KMS-11 (cell line): ENCODE data around the gene FKBP5.
"Not testable (repeated sequence)": the region's sequence is repeated elsewhere in the genome, so short reads cannot be mapped to it uniquely, and the experiment has no call there.

Experiments used
- H2AFZ ChIP-seq: fragments of 200-600 bp; sonication (generic); 2 replicates; pipeline ENCODE4 v1.6.1; 2016; ENCODE audit warnings: antibody characterized with exemption, mixed run types, low read depth
- H3K27ac ChIP-seq: fragments of 200-600 bp; sonication (generic); 2 replicates; pipeline ENCODE4 v1.6.1; 2016; ENCODE audit warnings: mild to moderate bottlenecking, mixed run types
- H3K27me3 ChIP-seq: fragments of 200-600 bp; sonication (generic); 2 replicates; pipeline ENCODE4 v1.6.1; 2017; ENCODE audit warnings: mild to moderate bottlenecking, low read depth, mixed run types, moderate library complexity; ENCODE audit not compliant: insufficient read depth
- H3K36me3 ChIP-seq: fragments of 200-600 bp; sonication (generic); 2 replicates; pipeline ENCODE4 v1.6.1; 2017; ENCODE audit warnings: mild to moderate bottlenecking, mixed run types; ENCODE audit not compliant: insufficient read depth
- H3K4me1 ChIP-seq: fragments of 200-600 bp; sonication (generic); 2 replicates; pipeline ENCODE4 v1.6.1; 2016; ENCODE audit warnings: mild to moderate bottlenecking, low read depth, mixed run types; ENCODE audit not compliant: poor library complexity, severe bottlenecking
- H3K4me2 ChIP-seq: fragments of 200-600 bp; sonication (generic); 2 replicates; pipeline ENCODE4 v1.7.0; 2016; ENCODE audit warnings: mild to moderate bottlenecking, mixed run types
- H3K4me3 ChIP-seq: fragments of 200-600 bp; sonication (generic); IDR thresholded peaks from 2 replicates; pipeline ENCODE4 v1.6.1; 2017; ENCODE audit warnings: low read depth, low read length, mixed read lengths; ENCODE audit not compliant: insufficient read depth
- H3K79me2 ChIP-seq: fragments of 200-600 bp; sonication (generic); 2 replicates; pipeline ENCODE4 v1.6.1; 2016; ENCODE audit warnings: low read depth, mixed run types; ENCODE audit not compliant: insufficient read depth
- H3K9ac ChIP-seq: fragments of 200-600 bp; sonication (generic); 2 replicates; pipeline ENCODE4 v1.6.1; 2016; ENCODE audit warnings: mild to moderate bottlenecking, mixed run types
- H4K20me1 ChIP-seq: fragments of 200-600 bp; sonication (generic); 2 replicates; pipeline ENCODE4 v1.6.1; 2016; ENCODE audit warnings: mild to moderate bottlenecking, mixed run types; ENCODE audit not compliant: insufficient read depth
- CTCF ChIP-seq: fragments of 200-600 bp; sonication (generic); conservative IDR thresholded peaks from 2 replicates; pipeline ENCODE4 v1.6.1; 2017; ENCODE audit warnings: low read depth, mild to moderate bottlenecking, antibody characterized with exemption, low read length, moderate library complexity, mixed read lengths

Gene FKBP5

GRCh38 chr6:35674594-35674993, 14.1 kb downstream of the FKBP5 start:
- Histone ChIP-seq H3K36me3 (no peaks in the 10 kb centered on the region), H3K79me2 (peaks cover 100% of the 10 kb centered on the region), H3K4me3 (no peak overlapping the region), H3K9ac (no peak overlapping the region), H3K4me2 (no peak overlapping the region), H4K20me1 (peaks cover 12% of the 10 kb centered on the region), H3K4me1 (peaks cover 49% of the 10 kb centered on the region), H3K27me3 (no peaks in the 10 kb centered on the region), H2AFZ (no peak overlapping the region), H3K27ac (no peak overlapping the region)
- TF ChIP-seq CTCF = no peak

DNA sequence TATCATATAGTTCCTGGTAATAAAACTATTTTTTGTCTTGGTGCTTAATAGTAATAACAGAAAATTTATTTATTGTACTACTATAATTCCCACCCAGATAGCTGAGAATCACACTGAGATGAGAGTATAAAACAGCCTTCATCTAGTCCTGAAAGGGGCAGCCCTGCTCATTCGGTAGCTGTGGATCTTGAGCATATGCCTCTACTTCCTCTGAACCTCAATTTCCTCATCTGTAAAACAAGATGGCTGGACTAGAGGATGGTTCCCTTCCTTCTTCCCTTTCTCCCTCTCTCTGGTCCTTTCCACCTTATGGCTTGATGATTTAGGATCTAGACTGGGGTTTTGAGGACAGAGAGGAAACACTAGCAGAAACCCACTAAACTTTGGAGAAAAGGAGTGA, 15.0 kb downstream of the FKBP5 start:
- no peak overlapping the region for H3K9ac ChIP-seq
- no peaks in the 10 kb centered on the region for H3K27me3 ChIP-seq
- peaks cover 57% of the 10 kb centered on the region for H3K4me1 ChIP-seq
- no peak for TF ChIP-seq CTCF
- H3K79me2 ChIP-seq = peaks cover 100% of the 10 kb centered on the region
- H3K4me2 ChIP-seq = no peak overlapping the region
- H2AFZ ChIP-seq = no peak overlapping the region
- H4K20me1 ChIP-seq = peaks cover 12% of the 10 kb centered on the region
- no peak overlapping the region for H3K4me3 ChIP-seq
- H3K36me3 ChIP-seq = no peaks in the 10 kb centered on the region
- H3K27ac ChIP-seq = no peak overlapping the region

DNA sequence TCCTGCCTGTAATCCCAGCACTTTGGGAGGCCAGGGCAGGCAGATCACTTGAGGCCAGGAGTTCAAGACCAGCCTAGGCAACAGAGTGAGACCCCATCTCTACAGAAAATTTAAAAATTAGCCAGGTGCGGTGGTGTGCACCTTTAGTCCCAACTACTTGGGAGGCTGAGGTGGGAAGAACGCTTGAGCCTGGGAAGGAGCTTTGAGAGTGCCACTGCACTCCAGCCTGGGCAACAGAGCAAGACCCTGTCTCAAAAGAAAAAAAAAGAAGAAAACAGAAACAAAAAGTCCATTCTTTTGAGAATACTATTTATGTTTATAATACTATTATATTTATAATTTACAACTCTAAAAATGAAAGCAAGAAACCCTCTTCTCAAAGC, 15.4 kb downstream of the FKBP5 start:
- not testable (repeated sequence) for H2AFZ ChIP-seq, H3K27ac ChIP-seq, H3K9ac ChIP-seq, H3K4me2 ChIP-seq, H3K36me3 ChIP-seq, H3K4me3 ChIP-seq, H3K27me3 ChIP-seq
- H3K79me2 ChIP-seq = peaks cover 100% of the 10 kb centered on the region
- peaks cover 10% of the 10 kb centered on the region for H4K20me1 ChIP-seq
- peaks cover 62% of the 10 kb centered on the region for H3K4me1 ChIP-seq

GRCh38 chr6:35670453-35670852, 18.3 kb downstream of the FKBP5 start:
- not testable (repeated sequence) for H3K27ac ChIP-seq, H3K9ac ChIP-seq
- H3K4me2 ChIP-seq = peak overlapping the region; percentile 8; the same call in 1 of the 2 replicates

GRCh38 chr6:35669451-35670045, 19.2 kb downstream of the FKBP5 start:
- peak overlapping the region; percentile 5 for H3K4me2 ChIP-seq
- TF ChIP-seq CTCF = no peak
- no peak overlapping the region for H2AFZ ChIP-seq
- H3K9ac ChIP-seq = no peak overlapping the region
- H4K20me1 ChIP-seq = peaks cover 6% of the 10 kb centered on the region; the same call in 1 of the 2 replicates
- H3K36me3 ChIP-seq = no peaks in the 10 kb centered on the region
- peaks cover 80% of the 10 kb centered on the region for H3K4me1 ChIP-seq
- H3K27me3 ChIP-seq = no peaks in the 10 kb centered on the region
- H3K4me3 ChIP-seq = no peak overlapping the region
- no peak overlapping the region for H3K27ac ChIP-seq
- peaks cover 98% of the 10 kb centered on the region for H3K79me2 ChIP-seq

More at GRCh38 chr6:35670453-35670852, 18.3 kb downstream of the FKBP5 start:
- H3K4me1 ChIP-seq = peaks cover 79% of the 10 kb centered on the region
- H3K79me2 ChIP-seq = peaks cover 98% of the 10 kb centered on the region
- H3K27me3 ChIP-seq, H3K36me3 ChIP-seq, H3K4me3 ChIP-seq, H2AFZ ChIP-seq, H4K20me1 ChIP-seq: not testable (repeated sequence)
